NCI-H1092 (cell line): ENCODE data around the gene ERBB3.
"Not testable (repeated sequence)": the region's sequence is repeated elsewhere in the genome, so short reads cannot be mapped to it uniquely, and the experiment has no call there.

Experiments
- DNase-seq: peaks from one replicate; lab custom pipeline; 2025; lab: John Stamatoyannopoulos, UW

ERBB3 gene

GRCh38 chr12:56079723-56080555, at the start of gene ERBB3:
Gene ERBB3, plus strand, starts transcription at chr12:56080165. Its CDS starts 136 bp downstream, at chr12:56080301.
- no peak for DNase-seq

GRCh38 chr12:56031987-56032386, 48.0 kb upstream of the ERBB3 start:
- no peak for DNase-seq

- DNase-seq, result no peak
Measured at GRCh38 chr12:56034586-56035332, 45.2 kb upstream of the ERBB3 start.

- DNase-seq, result no peak
Measured at GRCh38 chr12:56037161-56037560, 42.8 kb upstream of the ERBB3 start.

GRCh38 chr12:56038022-56038655, 41.8 kb upstream of the ERBB3 start:
- no peak for DNase-seq

GRCh38 chr12:56040151-56040550, 39.8 kb upstream of the ERBB3 start:
- DNase-seq, result no peak

- no peak for DNase-seq
Measured at GRCh38 chr12:56040963-56041551, 38.9 kb upstream of the ERBB3 start.

GRCh38 chr12:56041552-56042429, 38.2 kb upstream of the ERBB3 start, which contains the start of gene RPS26:
Gene RPS26, plus strand, starts transcription at chr12:56041918. Its CDS starts 249 bp downstream, at chr12:56042167.
- peak; percentile 97 for DNase-seq

- DNase-seq, result not testable (repeated sequence)
Measured at GRCh38 chr12:56042430-56042813, 37.5 kb upstream of the ERBB3 start.

- no peak for DNase-seq
Measured at GRCh38 chr12:56042843-56043242, 37.1 kb upstream of the ERBB3 start.

GRCh38 chr12:56046027-56046780, 33.8 kb upstream of the ERBB3 start:
- no peak for DNase-seq

GRCh38 chr12:56053407-56053893, 26.5 kb upstream of the ERBB3 start:
- DNase-seq, result no peak

- DNase-seq, result not testable (repeated sequence)
Measured at GRCh38 chr12:56059964-56060363, 20.0 kb upstream of the ERBB3 start.

- DNase-seq, result no peak
Measured at GRCh38 chr12:56061982-56062381, 18.0 kb upstream of the ERBB3 start.

GRCh38 chr12:56062996-56063395, 17.0 kb upstream of the ERBB3 start:
- no peak for DNase-seq

GRCh38 chr12:56071648-56072047, 8.3 kb upstream of the ERBB3 start:
- DNase-seq, result no peak

GRCh38 chr12:56074396-56074795, 5.6 kb upstream of the ERBB3 start:
- no peak for DNase-seq

- not testable (repeated sequence) for DNase-seq
Measured at GRCh38 chr12:56077966-56078365, 2.0 kb upstream of the ERBB3 start.

GRCh38 chr12:56078427-56078826, 1.5 kb upstream of the ERBB3 start:
- no peak for DNase-seq
